Measurements from ENCODE around the gene MAD1L1.

- no peak for TF ChIP-seq CTCF (IDR thresholded peaks at IDR 0.05)
- TF ChIP-seq POLR2A (IDR thresholded peaks at IDR 0.05): no peak
Observed at GRCh38 chr7:1866601-1867000, 366.1 kb downstream of the MAD1L1 start.
